IMR-90 (cell line): Measurements from ENCODE around the gene ZDHHC14. TPM values are rescaled to one million over a fixed set of nuclear protein-coding genes. Genes with fewer than 3 reads are reported as not detected.

Experiments used
- ATAC-seq: fragments of 200-7000 bp; cut with Tn5 transposase; 2 replicates; pipeline ENCODE4 v1.9.1; 2020; ENCODE audit warnings: low read depth, mild to moderate bottlenecking, moderate library complexity
- BruUV-seq: library from RNA; stranded (reverse); fragments of 400-500 nt; replicated peaks from 2 replicates; lab custom pipeline; 2021; lab: Mats Ljungman, UMichigan
- CTCF ChIA-PET: fragments of 300-600 bp; formaldehyde crosslinking; extraction: SDS; loops from one replicate; lab custom pipeline; 2021; ENCODE audit warnings: antibody characterized with exemption; lab: Yijun Ruan, JAX
- POLR2A ChIA-PET: fragments of 300-600 bp; sonication (Branson Sonifier 250); formaldehyde crosslinking; loops from one replicate; lab custom pipeline; 2022; ENCODE audit warnings: antibody characterized with exemption; ENCODE audit not compliant: unreplicated experiment; lab: Charles Lee
- DNase-seq: peaks from one replicate; pipeline ENCODE4 v3.0.0; 2013
- H2AFZ ChIP-seq: replicated peaks from 2 replicates; pipeline ENCODE3; 2013; ENCODE audit warnings: low read length, mild to moderate bottlenecking; ENCODE audit not compliant: poor library complexity
- H2AK5ac ChIP-seq: 2 replicates; pipeline ENCODE4 v1.6.1; 2013; ENCODE audit warnings: low read depth, low read length, inconsistent platforms
- H2AK9ac ChIP-seq: replicated peaks from 2 replicates; pipeline ENCODE3; 2013; ENCODE audit warnings: mild to moderate bottlenecking, low read depth, low read length, moderate library complexity; ENCODE audit not compliant: poor library complexity
- H2BK120ac ChIP-seq: 2 replicates; pipeline ENCODE4 v1.6.1; 2013; ENCODE audit warnings: low read depth, low read length, inconsistent platforms
- H2BK15ac ChIP-seq: 3 replicates; pipeline ENCODE4 v1.6.1; 2013; ENCODE audit warnings: low read depth, low read length, inconsistent platforms
- H2BK20ac ChIP-seq: 2 replicates; pipeline ENCODE4 v1.6.1; 2013; ENCODE audit warnings: low read depth, mild to moderate bottlenecking, inconsistent platforms, low read length, moderate library complexity
- H2BK5ac ChIP-seq: 2 replicates; pipeline ENCODE4 v1.6.1; 2013; ENCODE audit warnings: mild to moderate bottlenecking, low read depth, low read length, inconsistent platforms; ENCODE audit not compliant: poor library complexity, severe bottlenecking
- H3K14ac ChIP-seq: replicated peaks from 2 replicates; pipeline ENCODE4 v1.6.1; 2013; ENCODE audit warnings: low read depth, low read length, inconsistent platforms
- H3K18ac ChIP-seq: 2 replicates; pipeline ENCODE4 v1.6.1; 2013; ENCODE audit warnings: low read depth, low read length, control low read depth
- H3K23ac ChIP-seq: 2 replicates; pipeline ENCODE4 v1.6.1; 2013; ENCODE audit warnings: low read depth, low read length, inconsistent platforms
- H3K27ac ChIP-seq: 2 replicates; pipeline ENCODE4 v1.5.1; 2013; ENCODE audit warnings: mild to moderate bottlenecking, control low read depth, low read length; ENCODE audit not compliant: insufficient read depth
- H3K27me3 ChIP-seq: 2 replicates; pipeline ENCODE4 v1.6.1; 2013; ENCODE audit warnings: low read length; ENCODE audit not compliant: control insufficient read depth, insufficient read depth
- H3K36me3 ChIP-seq: 2 replicates; pipeline ENCODE4 v1.6.1; 2013; ENCODE audit warnings: low read length, mixed read lengths; ENCODE audit not compliant: control insufficient read depth, insufficient read depth
- H3K4ac ChIP-seq: 2 replicates; pipeline ENCODE4 v1.6.1; 2013; ENCODE audit warnings: low read depth, low read length, inconsistent platforms
- H3K4me1 ChIP-seq: 2 replicates; pipeline ENCODE4 v1.6.1; 2013; ENCODE audit warnings: low read length, mixed read lengths; ENCODE audit not compliant: control insufficient read depth, insufficient read depth
- H3K4me2 ChIP-seq: 2 replicates; pipeline ENCODE4 v1.6.1; 2013; ENCODE audit warnings: low read depth, mild to moderate bottlenecking, control low read depth, low read length, moderate library complexity
- H3K4me3 ChIP-seq: 2 replicates; pipeline ENCODE4 v1.5.1; 2013; ENCODE audit warnings: low read depth, mild to moderate bottlenecking, control low read depth, low read length, moderate library complexity; ENCODE audit not compliant: insufficient read depth
- H3K56ac ChIP-seq: 2 replicates; pipeline ENCODE4 v1.6.1; 2013; ENCODE audit warnings: low read length, inconsistent platforms; ENCODE audit not compliant: insufficient read depth; ENCODE audit errors: extremely low read depth
- H3K79me1 ChIP-seq, 2 experiments: 2 replicates each; pipeline ENCODE4 v1.6.1; 2013; ENCODE audit warnings: low read length in 2 of 2, inconsistent platforms in 1 of 2, low read depth in 1 of 2
- H3K9ac ChIP-seq: 2 replicates; pipeline ENCODE4 v1.6.1; 2013; ENCODE audit warnings: low read depth, low read length, control low read depth
- H3K9me1 ChIP-seq: 2 replicates; pipeline ENCODE4 v1.6.1; 2013; ENCODE audit warnings: low read length, inconsistent platforms; ENCODE audit not compliant: insufficient read depth
- H3K9me3 ChIP-seq: 2 replicates; pipeline ENCODE4 v1.6.1; 2013; ENCODE audit warnings: low read length; ENCODE audit not compliant: control insufficient read depth, insufficient read depth
- H4K20me1 ChIP-seq: 2 replicates; pipeline ENCODE4 v1.6.1; 2013; ENCODE audit warnings: low read length, inconsistent platforms; ENCODE audit not compliant: insufficient read depth
- H4K5ac ChIP-seq: 2 replicates; pipeline ENCODE4 v1.6.1; 2013; ENCODE audit warnings: mild to moderate bottlenecking, low read depth, low read length, control low read depth
- H4K8ac ChIP-seq, 2 experiments: 2 replicates each; pipeline ENCODE4 v1.6.1; 2013; ENCODE audit warnings: low read depth in 2 of 2, low read length in 2 of 2, control low read depth in 1 of 2, inconsistent platforms in 1 of 2
- H4K91ac ChIP-seq: 2 replicates; pipeline ENCODE4 v1.6.1; 2013; ENCODE audit warnings: low read depth, low read length, inconsistent platforms; ENCODE audit not compliant: insufficient read depth
- BHLHE40 ChIP-seq: fragments of 150-350 bp; IDR thresholded peaks from 2 replicates; pipeline ENCODE4 v1.6.1; 2016; ENCODE audit warnings: mild to moderate bottlenecking, low read depth, low read length
- CEBPB ChIP-seq: IDR thresholded peaks from 2 replicates; pipeline ENCODE4 v1.6.1; 2012; ENCODE audit warnings: low read depth, low read length, improper control_type of control experiment
- CHD1 ChIP-seq: IDR thresholded peaks from 2 replicates; pipeline ENCODE4 v1.6.1; 2012; ENCODE audit warnings: low read depth, low read length, improper control_type of control experiment
- FOS ChIP-seq: fragments of 150-350 bp; IDR thresholded peaks from 2 replicates; pipeline ENCODE4 v1.6.1; 2016; ENCODE audit warnings: low read depth, low read length
- MAFK ChIP-seq: IDR thresholded peaks from 2 replicates; pipeline ENCODE4 v1.6.1; 2012; ENCODE audit warnings: low read depth, low read length, improper control_type of control experiment
- MAZ ChIP-seq: IDR thresholded peaks from 2 replicates; pipeline ENCODE4 v1.6.1; 2012; ENCODE audit warnings: low read depth, mild to moderate bottlenecking, low read length, improper control_type of control experiment, moderate library complexity, borderline replicate concordance
- NFE2L2 ChIP-seq: fragments of 150-350 bp; IDR thresholded peaks from 2 replicates; pipeline ENCODE4 v1.6.1; 2016; ENCODE audit warnings: low read depth, mild to moderate bottlenecking, low read length
- POLR2A ChIP-seq: IDR thresholded peaks from 2 replicates; pipeline ENCODE4 v1.6.1; 2012; ENCODE audit warnings: mild to moderate bottlenecking, low read depth, low read length
- RAD21 ChIP-seq: IDR thresholded peaks from 2 replicates; pipeline ENCODE4 v1.6.1; 2012; ENCODE audit warnings: low read length, improper control_type of control experiment
- RCOR1 ChIP-seq: IDR thresholded peaks from 2 replicates; pipeline ENCODE4 v1.6.1; 2012; ENCODE audit warnings: mild to moderate bottlenecking, low read length, improper control_type of control experiment; ENCODE audit not compliant: insufficient replicate concordance
- RFX5 ChIP-seq: IDR thresholded peaks from 2 replicates; pipeline ENCODE4 v1.8.0; 2012; ENCODE audit warnings: low read depth, mild to moderate bottlenecking, low read length, moderate library complexity
- SMC3 ChIP-seq: fragments of 150-350 bp; IDR thresholded peaks from 2 replicates; pipeline ENCODE4 v1.6.1; 2016; ENCODE audit warnings: low read depth, mild to moderate bottlenecking, antibody characterized with exemption, low read length, moderate library complexity
- WGBS, 2 experiments: methylation state at CpG; one replicate each; pipeline versions ENCODE4 v1.1.5 to v1.1.7; 2013; ENCODE audit warnings: missing lambda C conversion rate in 2 of 2; ENCODE audit not compliant: insufficient read length in 1 of 2; ENCODE audit errors: extremely low coverage in 2 of 2; 5-methylcytosine and 5-hydroxymethylcytosine counted together
- dilution Hi-C: fragments of 300-500 bp; cut with HindIII; formaldehyde crosslinking; loops from one replicate; pipeline ENCODE4 v1.14.3; 2018; ENCODE audit warnings: low sequenced_read_pairs; ENCODE audit not compliant: unreplicated experiment
- in situ Hi-C: fragments of 300-500 bp; cut with MboI; formaldehyde crosslinking; loops from 3 replicates; pipeline ENCODE4 v1.14.3; 2019; ENCODE audit warnings: low sequenced_read_pairs, inconsistent platforms, mixed read lengths
- intact Hi-C: fragments of 100-400 bp; cut with micrococcal nuclease; formaldehyde crosslinking; loops from 2 replicates; pipeline ENCODE4 v1.10.0; 2022
- polyA plus RNA-seq, 3 experiments: library from polyadenylated mRNA; depleted of rRNA; stranded (reverse); fragments of >200 nt; gene quantifications; 2 replicates each; pipeline ENCODE4 v1.2.3, GENCODE V29; 2012; ENCODE audit warnings: low replicate concordance in 1 of 3
- total RNA-seq: library from RNA; depleted of rRNA; stranded (reverse); fragments of >200 nt; gene quantifications from 2 replicates; pipeline ENCODE4 v1.2.3, GENCODE V29; 2012
- TF ChIP-seq, protein P1 (sequence below): conservative IDR thresholded peaks from 2 replicates; pipeline ENCODE4 v1.5.1; 2012; ENCODE audit warnings: mild to moderate bottlenecking, low read depth, low read length, improper control_type of control experiment
- TF ChIP-seq, protein P2 (sequence below): fragments of 150-350 bp; IDR thresholded peaks from 2 replicates; pipeline ENCODE4 v1.6.1; 2017; ENCODE audit warnings: mild to moderate bottlenecking, antibody characterized with exemption, low read length, low read depth
- TF ChIP-seq, protein P3 (sequence below): fragments of 150-350 bp; IDR thresholded peaks from 2 replicates; pipeline ENCODE4 v1.6.1; 2016; ENCODE audit warnings: low read depth, mild to moderate bottlenecking, low read length, moderate library complexity, borderline replicate concordance

Gene ZDHHC14
- total and polyA plus RNA-seq, 2 of the 4 experiments (the other 2 are of a cell fraction) = 0.90 to 2.0 TPM

DNA sequence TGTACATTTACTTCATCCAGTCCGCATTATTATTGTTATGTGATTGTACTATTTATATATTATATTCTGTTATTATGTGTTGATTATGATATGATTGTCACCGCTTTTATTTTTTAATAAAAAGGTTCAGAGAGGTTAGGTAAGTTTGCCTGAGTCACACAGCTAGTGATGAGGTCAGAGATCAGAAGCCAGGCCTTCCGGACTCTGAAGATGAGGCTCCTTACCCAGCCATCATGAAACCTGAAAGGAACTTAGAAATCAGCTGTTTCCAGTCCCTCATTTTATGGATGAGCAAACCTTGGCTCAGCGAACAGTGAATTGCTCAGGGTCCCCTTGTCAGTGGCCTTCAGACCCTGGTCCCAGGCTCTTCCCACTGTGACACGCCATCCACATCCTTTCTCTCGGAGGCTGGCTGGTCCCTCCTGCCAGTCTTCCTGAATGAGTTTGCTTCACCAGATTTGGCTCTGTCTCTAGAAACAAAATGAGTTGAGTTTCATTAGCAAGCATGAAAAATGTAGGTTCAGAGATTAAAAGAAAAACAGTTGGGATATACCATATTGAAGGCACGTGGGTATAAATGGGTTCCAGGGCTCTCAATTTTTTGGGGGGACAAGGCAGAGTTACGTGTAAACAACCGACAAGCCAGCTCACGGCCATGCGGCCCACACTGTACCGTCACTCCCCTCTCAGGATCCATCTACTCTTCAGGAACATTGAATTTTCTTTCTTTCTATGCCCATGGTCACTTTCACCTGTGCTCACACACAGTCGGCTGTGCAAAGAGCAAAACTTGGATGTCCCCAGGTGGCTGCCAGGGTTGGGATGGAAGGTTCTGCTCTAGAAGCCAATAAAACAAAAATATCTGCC is 132.9 kb downstream of the ZDHHC14 start:
- Histone ChIP-seq H3K14ac (no peak overlapping the region), H4K8ac (no peak overlapping the region), H3K9me3 (no peaks in the 10 kb centered on the region), H3K36me3 (no peaks in the 10 kb centered on the region), H4K5ac (no peak overlapping the region), H4K91ac (no peak overlapping the region), H3K4me2 (no peak overlapping the region), H3K9ac (no peak overlapping the region), H2BK120ac (no peak overlapping the region; the same call in 1 of the 2 replicates), H3K9me1 (peaks cover 8% of the 10 kb centered on the region), H3K27me3 (no peaks in the 10 kb centered on the region), H3K56ac (no peak overlapping the region), H2BK15ac (no peak overlapping the region), H4K20me1 (no peaks in the 10 kb centered on the region), H2BK5ac (no peak overlapping the region), H3K79me1 (no peaks in the 10 kb centered on the region), H2AFZ (no peak overlapping the region), H3K4me1 (peaks cover 7% of the 10 kb centered on the region), H2BK20ac (peak overlapping the region; percentile 21; the same call in 1 of the 2 replicates), H3K23ac (no peak overlapping the region), H3K4ac (no peak overlapping the region), H3K27ac (no peak overlapping the region), H3K18ac (no peak overlapping the region), H3K4me3 (no peak overlapping the region), H2AK9ac (no peak overlapping the region), H2AK5ac (no peak overlapping the region)
- ChIA-PET CTCF (no interaction called here), POLR2A (no interaction called here)
- BruUV-seq = no TSS peak
- in situ Hi-C loops (no loop called here), intact Hi-C loops (loop anchor here (5.0 kb wide), 1 partner anchor 83 kb away; no protein-coding TSS in a partner anchor), dilution Hi-C loops (no loop called here)
- WGBS, 2 experiments = 94% methylated on average over 5 of the region's 13 CpGs; no CpG with 5 or more reads in 1 of the 2 experiments
- DNase-seq (no peak), ATAC-seq (no peak)
- no peak for TF ChIP-seq NFE2L2
- TF ChIP-seq MAFK = no peak
- TF ChIP-seq, protein P1, sequence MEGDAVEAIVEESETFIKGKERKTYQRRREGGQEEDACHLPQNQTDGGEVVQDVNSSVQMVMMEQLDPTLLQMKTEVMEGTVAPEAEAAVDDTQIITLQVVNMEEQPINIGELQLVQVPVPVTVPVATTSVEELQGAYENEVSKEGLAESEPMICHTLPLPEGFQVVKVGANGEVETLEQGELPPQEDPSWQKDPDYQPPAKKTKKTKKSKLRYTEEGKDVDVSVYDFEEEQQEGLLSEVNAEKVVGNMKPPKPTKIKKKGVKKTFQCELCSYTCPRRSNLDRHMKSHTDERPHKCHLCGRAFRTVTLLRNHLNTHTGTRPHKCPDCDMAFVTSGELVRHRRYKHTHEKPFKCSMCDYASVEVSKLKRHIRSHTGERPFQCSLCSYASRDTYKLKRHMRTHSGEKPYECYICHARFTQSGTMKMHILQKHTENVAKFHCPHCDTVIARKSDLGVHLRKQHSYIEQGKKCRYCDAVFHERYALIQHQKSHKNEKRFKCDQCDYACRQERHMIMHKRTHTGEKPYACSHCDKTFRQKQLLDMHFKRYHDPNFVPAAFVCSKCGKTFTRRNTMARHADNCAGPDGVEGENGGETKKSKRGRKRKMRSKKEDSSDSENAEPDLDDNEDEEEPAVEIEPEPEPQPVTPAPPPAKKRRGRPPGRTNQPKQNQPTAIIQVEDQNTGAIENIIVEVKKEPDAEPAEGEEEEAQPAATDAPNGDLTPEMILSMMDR = no peak
- TF ChIP-seq, protein P2, sequence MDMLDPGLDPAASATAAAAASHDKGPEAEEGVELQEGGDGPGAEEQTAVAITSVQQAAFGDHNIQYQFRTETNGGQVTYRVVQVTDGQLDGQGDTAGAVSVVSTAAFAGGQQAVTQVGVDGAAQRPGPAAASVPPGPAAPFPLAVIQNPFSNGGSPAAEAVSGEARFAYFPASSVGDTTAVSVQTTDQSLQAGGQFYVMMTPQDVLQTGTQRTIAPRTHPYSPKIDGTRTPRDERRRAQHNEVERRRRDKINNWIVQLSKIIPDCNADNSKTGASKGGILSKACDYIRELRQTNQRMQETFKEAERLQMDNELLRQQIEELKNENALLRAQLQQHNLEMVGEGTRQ = no peak
- no peak for TF ChIP-seq RAD21
- no peak for TF ChIP-seq RFX5
- TF ChIP-seq BHLHE40 = no peak
- TF ChIP-seq CEBPB = no peak
- TF ChIP-seq MAZ = no peak
- TF ChIP-seq, protein P3, sequence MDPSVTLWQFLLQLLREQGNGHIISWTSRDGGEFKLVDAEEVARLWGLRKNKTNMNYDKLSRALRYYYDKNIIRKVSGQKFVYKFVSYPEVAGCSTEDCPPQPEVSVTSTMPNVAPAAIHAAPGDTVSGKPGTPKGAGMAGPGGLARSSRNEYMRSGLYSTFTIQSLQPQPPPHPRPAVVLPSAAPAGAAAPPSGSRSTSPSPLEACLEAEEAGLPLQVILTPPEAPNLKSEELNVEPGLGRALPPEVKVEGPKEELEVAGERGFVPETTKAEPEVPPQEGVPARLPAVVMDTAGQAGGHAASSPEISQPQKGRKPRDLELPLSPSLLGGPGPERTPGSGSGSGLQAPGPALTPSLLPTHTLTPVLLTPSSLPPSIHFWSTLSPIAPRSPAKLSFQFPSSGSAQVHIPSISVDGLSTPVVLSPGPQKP = no peak
- TF ChIP-seq RCOR1 = no peak
- TF ChIP-seq CHD1 = no peak
- no peak for TF ChIP-seq POLR2A
- TF ChIP-seq FOS = no peak
- TF ChIP-seq SMC3 = no peak
